ENCODE data around the gene BCR.

BCR gene

DNA sequence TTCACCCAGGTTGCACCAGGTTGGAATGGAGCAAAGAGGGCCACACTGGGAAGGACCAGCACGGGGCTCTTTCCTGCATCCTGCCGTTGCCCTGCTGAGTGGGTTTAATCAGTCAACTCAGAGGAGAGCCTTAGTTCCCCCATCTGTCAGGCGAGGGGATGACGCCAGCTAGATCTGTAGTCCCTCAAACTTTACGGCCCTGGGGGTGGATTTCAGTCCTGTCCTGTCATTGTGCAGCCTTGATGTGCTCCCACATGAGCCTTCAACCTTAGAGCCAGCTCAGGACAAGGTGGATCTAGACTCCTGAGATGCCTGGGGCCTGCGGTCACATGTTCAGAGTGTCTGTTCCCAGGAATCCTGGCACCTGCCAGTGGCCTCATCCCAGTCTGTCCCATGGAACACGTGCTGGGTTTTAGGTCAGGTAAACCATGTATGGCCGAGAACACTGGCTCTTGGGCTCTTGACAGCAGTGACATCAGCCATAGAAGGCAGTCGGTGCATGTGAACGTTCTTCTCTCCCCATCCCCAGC is 104.3 kb downstream of the BCR start:
- no peaks in the 10 kb centered on the region for H3K4me1 Mint-ChIP-seq
- no peaks in the 10 kb centered on the region for H3K27me3 Mint-ChIP-seq (ENCODE audit: low read depth)
- TF ChIP-seq, protein P1, sequence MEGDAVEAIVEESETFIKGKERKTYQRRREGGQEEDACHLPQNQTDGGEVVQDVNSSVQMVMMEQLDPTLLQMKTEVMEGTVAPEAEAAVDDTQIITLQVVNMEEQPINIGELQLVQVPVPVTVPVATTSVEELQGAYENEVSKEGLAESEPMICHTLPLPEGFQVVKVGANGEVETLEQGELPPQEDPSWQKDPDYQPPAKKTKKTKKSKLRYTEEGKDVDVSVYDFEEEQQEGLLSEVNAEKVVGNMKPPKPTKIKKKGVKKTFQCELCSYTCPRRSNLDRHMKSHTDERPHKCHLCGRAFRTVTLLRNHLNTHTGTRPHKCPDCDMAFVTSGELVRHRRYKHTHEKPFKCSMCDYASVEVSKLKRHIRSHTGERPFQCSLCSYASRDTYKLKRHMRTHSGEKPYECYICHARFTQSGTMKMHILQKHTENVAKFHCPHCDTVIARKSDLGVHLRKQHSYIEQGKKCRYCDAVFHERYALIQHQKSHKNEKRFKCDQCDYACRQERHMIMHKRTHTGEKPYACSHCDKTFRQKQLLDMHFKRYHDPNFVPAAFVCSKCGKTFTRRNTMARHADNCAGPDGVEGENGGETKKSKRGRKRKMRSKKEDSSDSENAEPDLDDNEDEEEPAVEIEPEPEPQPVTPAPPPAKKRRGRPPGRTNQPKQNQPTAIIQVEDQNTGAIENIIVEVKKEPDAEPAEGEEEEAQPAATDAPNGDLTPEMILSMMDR (IDR thresholded peaks at IDR 0.05; ENCODE audit: unreplicated experiment in 3 of 3), result no peak
- H3K4me3 Mint-ChIP-seq, result no peak overlapping the region
- no peaks in the 10 kb centered on the region for H3K9me3 Mint-ChIP-seq
- H3K36me3 Mint-ChIP-seq (ENCODE audit: low read depth), result peaks cover 18% of the 10 kb centered on the region
- H3K27ac Mint-ChIP-seq, result no peak overlapping the region

DNA sequence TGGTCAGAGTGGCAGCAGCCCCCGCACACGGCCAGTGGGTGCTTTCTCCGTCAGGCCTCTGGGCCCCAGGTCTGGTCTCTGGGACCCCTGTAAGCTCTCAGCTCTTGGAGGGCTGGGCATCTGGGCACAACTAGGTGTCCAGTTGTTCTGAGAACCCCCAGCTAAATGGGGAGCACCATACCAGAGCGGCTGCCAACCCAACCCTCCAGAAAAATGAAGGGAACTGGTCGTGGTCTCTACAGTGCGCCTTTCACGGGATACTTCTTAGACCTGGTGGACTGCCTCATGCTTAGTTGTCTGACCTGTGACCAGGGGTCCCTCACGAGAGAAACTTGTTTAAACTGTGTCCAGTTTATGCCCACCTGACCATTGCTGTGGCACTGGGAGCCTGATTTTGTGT is 104.9 kb downstream of the BCR start:
- TF ChIP-seq, protein P1 (IDR thresholded peaks at IDR 0.05; ENCODE audit: unreplicated experiment in 3 of 3), result no peak
- H3K27me3 Mint-ChIP-seq (ENCODE audit: low read depth), result no peaks in the 10 kb centered on the region
- H3K4me1 Mint-ChIP-seq, result no peaks in the 10 kb centered on the region
- peaks cover 19% of the 10 kb centered on the region for H3K36me3 Mint-ChIP-seq (ENCODE audit: low read depth)
- no peak overlapping the region for H3K4me3 Mint-ChIP-seq
- no peak overlapping the region for H3K27ac Mint-ChIP-seq
- no peaks in the 10 kb centered on the region for H3K9me3 Mint-ChIP-seq

DNA sequence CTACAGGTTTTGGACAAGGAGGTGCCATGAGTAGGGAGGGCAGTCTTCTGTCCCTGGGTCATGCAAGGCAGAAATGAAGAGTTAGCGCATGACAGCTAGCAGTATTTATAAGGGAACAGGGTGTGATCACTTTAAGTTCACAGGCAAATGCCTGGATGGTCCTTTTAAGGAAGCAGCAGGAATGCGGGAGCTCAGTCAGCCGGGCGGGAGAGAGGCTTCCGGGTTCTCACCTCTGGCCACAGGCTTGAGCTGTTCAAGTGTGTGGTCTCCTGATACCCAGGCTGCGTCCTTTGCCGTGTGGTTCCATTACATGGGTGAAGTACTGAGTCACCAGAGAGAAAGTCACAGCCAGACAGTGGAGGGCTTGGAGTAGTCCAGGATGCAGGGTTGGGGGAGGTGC is 105.4 kb downstream of the BCR start:
- TF ChIP-seq, protein P1 (IDR thresholded peaks at IDR 0.05; ENCODE audit: unreplicated experiment in 3 of 3), result no peak
- Mint-ChIP-seq H3K27me3 (ENCODE audit: low read depth) (no peaks in the 10 kb centered on the region), H3K27ac (no peak overlapping the region), H3K4me3 (no peak overlapping the region), H3K36me3 (ENCODE audit: low read depth) (peaks cover 24% of the 10 kb centered on the region), H3K9me3 (no peaks in the 10 kb centered on the region), H3K4me1 (no peaks in the 10 kb centered on the region)

DNA sequence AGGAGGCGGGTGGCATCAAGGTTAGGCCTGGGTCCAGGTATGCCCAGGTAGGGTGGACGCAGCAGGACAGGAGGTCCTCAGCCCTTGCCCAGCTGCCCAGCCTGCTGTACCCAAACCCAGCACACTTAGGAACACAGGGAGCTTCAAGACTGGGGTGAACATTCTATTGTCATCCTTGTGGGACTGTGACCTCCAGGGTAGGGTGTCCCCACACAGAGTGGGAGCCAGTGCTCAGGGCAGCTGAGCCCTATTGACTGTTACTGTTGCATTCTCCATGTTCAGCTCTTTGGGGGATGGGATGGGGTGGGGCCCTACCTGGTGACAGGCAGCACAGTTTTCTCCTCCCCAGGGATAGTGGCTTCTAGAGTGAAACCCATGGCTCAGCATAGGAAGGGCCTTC is 106.0 kb downstream of the BCR start:
- Mint-ChIP-seq H3K4me3 (no peak overlapping the region), H3K4me1 (no peaks in the 10 kb centered on the region), H3K27me3 (ENCODE audit: low read depth) (no peaks in the 10 kb centered on the region), H3K36me3 (ENCODE audit: low read depth) (peaks cover 28% of the 10 kb centered on the region), H3K9me3 (no peaks in the 10 kb centered on the region), H3K27ac (no peak overlapping the region)
- TF ChIP-seq, protein P1 (IDR thresholded peaks at IDR 0.05; ENCODE audit: unreplicated experiment in 3 of 3), result no peak

DNA sequence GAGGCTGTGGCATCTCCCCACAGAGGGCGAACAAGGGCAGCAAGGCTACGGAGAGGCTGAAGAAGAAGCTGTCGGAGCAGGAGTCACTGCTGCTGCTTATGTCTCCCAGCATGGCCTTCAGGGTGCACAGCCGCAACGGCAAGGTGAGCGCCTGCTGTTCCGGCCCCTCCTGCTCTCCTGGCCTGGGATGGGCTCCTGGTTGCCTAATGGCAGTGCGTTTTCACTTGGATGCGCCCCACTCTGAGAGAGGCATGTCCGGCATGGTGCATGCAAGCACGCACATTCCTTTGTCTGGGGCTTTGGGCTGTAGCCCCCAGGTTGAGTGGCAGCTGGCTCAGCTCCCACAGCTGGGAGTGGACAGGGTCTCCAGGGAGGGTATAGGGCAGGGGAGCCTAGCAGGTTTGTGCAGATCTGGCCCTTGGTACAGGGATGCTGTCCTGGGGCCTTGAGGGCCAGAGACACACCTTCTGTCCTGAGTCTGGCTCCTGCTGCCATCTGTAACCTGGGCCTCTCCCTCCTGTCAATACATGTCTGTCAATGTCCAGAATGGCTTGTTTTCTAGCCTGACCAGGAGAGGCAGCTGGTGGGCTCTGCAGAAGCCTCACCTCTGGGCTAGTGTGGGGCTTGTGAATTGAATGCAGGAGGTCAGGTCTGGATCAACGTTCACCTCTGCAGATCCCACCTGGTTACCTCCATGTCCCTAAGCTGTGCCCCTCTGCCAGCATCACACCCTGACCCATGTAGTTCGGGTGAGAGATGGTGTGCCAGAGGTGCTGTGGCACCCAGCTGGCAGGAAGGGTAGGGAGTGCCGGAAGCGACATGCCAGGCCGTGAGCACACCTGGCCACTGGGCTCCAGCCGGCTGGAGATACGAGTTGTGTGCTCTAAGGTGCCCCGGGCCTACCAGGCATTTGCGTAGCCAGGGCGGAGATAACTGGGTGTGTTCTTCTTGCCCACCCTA is 107.1 kb downstream of the BCR start:
- peaks cover 35% of the 10 kb centered on the region for H3K36me3 Mint-ChIP-seq (ENCODE audit: low read depth)
- no peaks in the 10 kb centered on the region for H3K4me1 Mint-ChIP-seq
- H3K27me3 Mint-ChIP-seq (ENCODE audit: low read depth), result no peaks in the 10 kb centered on the region
- no peaks in the 10 kb centered on the region for H3K9me3 Mint-ChIP-seq
- TF ChIP-seq, protein P1 (IDR thresholded peaks at IDR 0.05; ENCODE audit: unreplicated experiment in 3 of 3), result no peak
- no peak overlapping the region for H3K4me3 Mint-ChIP-seq
- H3K27ac Mint-ChIP-seq, result no peak overlapping the region
